Measurements from ENCODE around the gene GPR62.
"Not testable (repeated sequence)": the region's sequence is repeated elsewhere in the genome, so short reads cannot be mapped to it uniquely, and the experiment has no call there.

The GPR62 gene

GRCh38 chr3:51971350-51971749, 16.2 kb downstream of the GPR62 start:
- no peak for DNase-seq

GRCh38 chr3:51974277-51974962, 19.2 kb downstream of the GPR62 start:
- no peak for DNase-seq

- DNase-seq: peak; percentile 44
Observed at GRCh38 chr3:51974963-51975851, 20.0 kb downstream of the GPR62 start, which contains the start of gene ABHD14A. Gene ABHD14A (plus strand): TSS chr3:51975064. CDS start chr3:51975136, 72 bp downstream.

GRCh38 chr3:51975852-51976549, 20.8 kb downstream of the GPR62 start:
- no peak for DNase-seq

- no peak for DNase-seq
Observed at GRCh38 chr3:51977446-51978142, 22.4 kb downstream of the GPR62 start.

GRCh38 chr3:51978143-51978502, 22.9 kb downstream of the GPR62 start:
- no peak for DNase-seq

GRCh38 chr3:51980253-51980652, 25.1 kb downstream of the GPR62 start:
- DNase-seq: no peak

- no peak for DNase-seq
Observed at GRCh38 chr3:51982352-51982837, 27.2 kb downstream of the GPR62 start.

- peak; percentile 44 for DNase-seq
Observed at GRCh38 chr3:51982838-51983577, 27.8 kb downstream of the GPR62 start, which contains the start of gene ACY1. Gene ACY1 (plus strand): TSS chr3:51983535. CDS start chr3:51984065, 530 bp downstream.

- DNase-seq: no peak
Observed at GRCh38 chr3:51983578-51984268, 28.5 kb downstream of the GPR62 start.

- DNase-seq: no peak
Observed at GRCh38 chr3:51984269-51984647, 29.1 kb downstream of the GPR62 start.

GRCh38 chr3:51985063-51985462, 29.9 kb downstream of the GPR62 start:
- DNase-seq: no peak

GRCh38 chr3:51986010-51986947, 31.1 kb downstream of the GPR62 start:
- DNase-seq: no peak

- DNase-seq: no peak
Observed at GRCh38 chr3:51987568-51987967, 32.4 kb downstream of the GPR62 start.

- DNase-seq: no peak
Observed at GRCh38 chr3:51988286-51989146, 33.3 kb downstream of the GPR62 start.

GRCh38 chr3:51990501-51990971, 35.4 kb downstream of the GPR62 start:
- not testable (repeated sequence) for DNase-seq

- DNase-seq: no peak
Observed at GRCh38 chr3:51992017-51992682, 37.0 kb downstream of the GPR62 start.

- not testable (repeated sequence) for DNase-seq
Observed at GRCh38 chr3:51993657-51994056, 38.5 kb downstream of the GPR62 start.

All from KG1 (cell line).